ENCODE data around the gene PRPF38B. TPM values are rescaled to one million over a fixed set of nuclear protein-coding genes. Genes with fewer than 3 reads are reported as not detected.
"Not testable (repeated sequence)": the region's sequence is repeated elsewhere in the genome, so short reads cannot be mapped to it uniquely, and the experiment has no call there.

The PRPF38B gene
- total RNA-seq, 5 donors from 2014 or later (not counting 1 experiment from before 2014, with no cell fraction given), result 109 to 130 (median 110) TPM

GRCh38 chr1:108663074-108663473 lies 29.0 kb upstream of the PRPF38B start:
- no peak overlapping the region for H3K27ac ChIP-seq (ENCODE audit: low read length)
- H3K4me3 Mint-ChIP-seq, result peak overlapping the region in 2 of 3 donors; percentile 8 to 21
- H3K27ac Mint-ChIP-seq, result peak overlapping the region; percentile 47 to 95
- peaks cover 28 to 40% (median 33%) of the 10 kb centered on the region in 3 donors for H3K4me1 Mint-ChIP-seq
- CTCF ChIA-PET, result interaction anchor here (0.8 to 4.5 kb wide), 5 partner anchors 16 to 103 kb away, joined by 3 to 32 read pairs (median 6); partner anchors contain the start of gene EEIG2 (in 1 of the 2)
- ATAC-seq (replicated peaks in 1 of 4) (no peak), DNase-seq (no peak)
- no peaks in the 10 kb centered on the region for H3K36me3 Mint-ChIP-seq
- WGBS (ENCODE audit: insufficient coverage), result no CpG with 5 or more reads among the region's 2 CpGs
- POLR2A ChIA-PET, result interaction anchor here (0.6 to 2.7 kb wide), 3 partner anchors 16 to 51 kb away, joined by 3 to 33 read pairs (median 3); partner anchors contain the start of gene PRPF38B (in 1 of the 2)
- H3K36me3 ChIP-seq (ENCODE audit: control insufficient read depth in 2 of 2, extremely low read depth in 1 of 2, insufficient read depth in 1 of 2, low read length in 1 of 2), result no peaks in the 10 kb centered on the region
- H3K27me3 Mint-ChIP-seq, result no peaks in the 10 kb centered on the region
- no peaks in the 10 kb centered on the region for H3K9me3 ChIP-seq
- no peaks in the 10 kb centered on the region for H3K27me3 ChIP-seq (replicated peaks in 1 of 2; ENCODE audit: control insufficient read depth in 2 of 2, extremely low read depth in 1 of 2, insufficient read depth in 2 of 2, low read length in 1 of 2)
- H3K4me3 ChIP-seq (ENCODE audit: control insufficient read depth in 1 of 2, extremely low read depth in 1 of 2, low read length in 1 of 2), result no peak overlapping the region
- no peaks in the 10 kb centered on the region for H3K9me3 Mint-ChIP-seq
- H3K4me1 ChIP-seq (ENCODE audit: control insufficient read depth in 1 of 2, extremely low read depth in 1 of 2, insufficient read depth in 2 of 2, low read length in 2 of 2), result peaks cover 8 to 17% of the 10 kb centered on the region in 2 experiments

- peaks cover 8 to 17% of the 10 kb centered on the region in 2 experiments for H3K4me1 ChIP-seq (ENCODE audit: control insufficient read depth in 1 of 2, extremely low read depth in 1 of 2, insufficient read depth in 2 of 2, low read length in 2 of 2)
- DNase-seq (no peak), ATAC-seq (replicated peaks in 1 of 4) (no peak)
- Mint-ChIP-seq H3K36me3 (no peaks in the 10 kb centered on the region), H3K27me3 (no peaks in the 10 kb centered on the region), H3K4me1 (peaks cover 30 to 35% (median 35%) of the 10 kb centered on the region in 3 donors), H3K4me3 (no peak overlapping the region), H3K9me3 (no peaks in the 10 kb centered on the region), H3K27ac (no peak overlapping the region)
- CTCF ChIA-PET, result interaction anchor here in 1 of 2 donors (0.6 kb wide), 2 partner anchors 22 to 238 kb away, joined by 3 to 7 read pairs; no protein-coding TSS in a partner anchor
- WGBS (ENCODE audit: insufficient coverage), result 70% methylated on average over 2 of the region's 6 CpGs
- H3K27ac ChIP-seq (ENCODE audit: low read length), result no peak overlapping the region
- no peaks in the 10 kb centered on the region for H3K9me3 ChIP-seq
- no peaks in the 10 kb centered on the region for H3K27me3 ChIP-seq (replicated peaks in 1 of 2; ENCODE audit: control insufficient read depth in 2 of 2, extremely low read depth in 1 of 2, insufficient read depth in 2 of 2, low read length in 1 of 2)
- H3K36me3 ChIP-seq (ENCODE audit: control insufficient read depth in 2 of 2, extremely low read depth in 1 of 2, insufficient read depth in 1 of 2, low read length in 1 of 2), result no peaks in the 10 kb centered on the region
- H3K4me3 ChIP-seq (ENCODE audit: control insufficient read depth in 1 of 2, extremely low read depth in 1 of 2, low read length in 1 of 2), result no peak overlapping the region
- POLR2A ChIA-PET, result interaction anchor here (0.5 to 1.1 kb wide), 2 partner anchors 28 to 32 kb away, joined by 6 to 8 read pairs; partner anchors contain the start of gene PRPF38B (in 1 of the 2)
These were observed 27.6 kb upstream of the PRPF38B start for GRCh38 chr1:108664481-108664880.

- Histone ChIP-seq H3K27ac (ENCODE audit: low read length) (no peak overlapping the region), H3K36me3 (ENCODE audit: control insufficient read depth in 2 of 2, extremely low read depth in 1 of 2, insufficient read depth in 1 of 2, low read length in 1 of 2) (no peaks in the 10 kb centered on the region)
These were observed 27.0 kb upstream of the PRPF38B start for GRCh38 chr1:108665067-108665466.

GRCh38 chr1:108665771-108666170 lies 26.3 kb upstream of the PRPF38B start:
- H3K4me1 Mint-ChIP-seq, result peaks cover 20 to 27% (median 24%) of the 10 kb centered on the region in 3 donors

More at GRCh38 chr1:108665067-108665466, 27.0 kb upstream of the PRPF38B start:
- H3K36me3 Mint-ChIP-seq, result no peaks in the 10 kb centered on the region
- Histone ChIP-seq H3K4me3 (ENCODE audit: control insufficient read depth in 1 of 2, extremely low read depth in 1 of 2, low read length in 1 of 2) (no peak overlapping the region), H3K27me3 (replicated peaks in 1 of 2; ENCODE audit: control insufficient read depth in 2 of 2, extremely low read depth in 1 of 2, insufficient read depth in 2 of 2, low read length in 1 of 2) (no peaks in the 10 kb centered on the region), H3K4me1 (ENCODE audit: control insufficient read depth in 1 of 2, extremely low read depth in 1 of 2, insufficient read depth in 2 of 2, low read length in 2 of 2) (peaks cover 8 to 17% of the 10 kb centered on the region in 2 experiments), H3K9me3 (no peaks in the 10 kb centered on the region)
- no CpG with 5 or more reads among the region's 2 CpGs for WGBS (ENCODE audit: insufficient coverage)
- H3K4me1 Mint-ChIP-seq, result peaks cover 24 to 31% (median 29%) of the 10 kb centered on the region in 3 donors
- ATAC-seq (replicated peaks in 1 of 4) (no peak), DNase-seq (no peak)
- H3K9me3 Mint-ChIP-seq, result no peaks in the 10 kb centered on the region
- CTCF ChIA-PET, result no interaction called here
- POLR2A ChIA-PET, result interaction anchor here in 1 of 2 donors (1.1 kb wide), 1 partner anchor 27 kb away, joined by 6 read pairs; the partner anchor contains the start of gene PRPF38B
- H3K4me3 Mint-ChIP-seq, result no peak overlapping the region
- H3K27me3 Mint-ChIP-seq, result no peaks in the 10 kb centered on the region
- H3K27ac Mint-ChIP-seq, result no peak overlapping the region

GRCh38 chr1:108667422-108667821 lies 24.7 kb upstream of the PRPF38B start:
- H3K27me3 ChIP-seq (replicated peaks in 1 of 2; ENCODE audit: control insufficient read depth in 2 of 2, extremely low read depth in 1 of 2, insufficient read depth in 2 of 2, low read length in 1 of 2); H3K36me3 Mint-ChIP-seq; H3K36me3 ChIP-seq (ENCODE audit: control insufficient read depth in 2 of 2, extremely low read depth in 1 of 2, insufficient read depth in 1 of 2, low read length in 1 of 2); H3K9me3 Mint-ChIP-seq; H3K4me1 ChIP-seq (ENCODE audit: control insufficient read depth in 1 of 2, extremely low read depth in 1 of 2, insufficient read depth in 2 of 2, low read length in 2 of 2); H3K27ac Mint-ChIP-seq; H3K27ac ChIP-seq (ENCODE audit: low read length); H3K27me3 Mint-ChIP-seq; H3K4me3 Mint-ChIP-seq; H3K9me3 ChIP-seq; DNase-seq; POLR2A ChIA-PET; H3K4me3 ChIP-seq (ENCODE audit: control insufficient read depth in 1 of 2, extremely low read depth in 1 of 2, low read length in 1 of 2); ATAC-seq (replicated peaks in 1 of 4): not testable (repeated sequence)
- CTCF ChIA-PET, result interaction anchor here in 1 of 2 donors (1.0 kb wide), 1 partner anchor 25 kb away, joined by 3 read pairs; the partner anchor contains the start of gene PRPF38B
- H3K4me1 Mint-ChIP-seq, result peaks cover 15 to 17% (median 17%) of the 10 kb centered on the region in 3 donors
- WGBS (ENCODE audit: insufficient coverage), result 98% methylated on average over 26 of the region's 28 CpGs

More at GRCh38 chr1:108665771-108666170, 26.3 kb upstream of the PRPF38B start:
- WGBS (ENCODE audit: insufficient coverage), result 57% methylated on average over 1 of the region's 1 CpG
- Histone ChIP-seq H3K9me3 (no peaks in the 10 kb centered on the region), H3K36me3 (ENCODE audit: control insufficient read depth in 2 of 2, extremely low read depth in 1 of 2, insufficient read depth in 1 of 2, low read length in 1 of 2) (no peaks in the 10 kb centered on the region), H3K27me3 (replicated peaks in 1 of 2; ENCODE audit: control insufficient read depth in 2 of 2, extremely low read depth in 1 of 2, insufficient read depth in 2 of 2, low read length in 1 of 2) (peaks cover 0 to 5% of the 10 kb centered on the region in 2 experiments), H3K4me1 (ENCODE audit: control insufficient read depth in 1 of 2, extremely low read depth in 1 of 2, insufficient read depth in 2 of 2, low read length in 2 of 2) (peaks cover 8 to 13% of the 10 kb centered on the region in 2 experiments), H3K4me3 (ENCODE audit: control insufficient read depth in 1 of 2, extremely low read depth in 1 of 2, low read length in 1 of 2) (no peak overlapping the region), H3K27ac (ENCODE audit: low read length) (no peak overlapping the region)
- H3K27ac Mint-ChIP-seq, result no peak overlapping the region
- no peaks in the 10 kb centered on the region for H3K9me3 Mint-ChIP-seq
- DNase-seq (no peak), ATAC-seq (replicated peaks in 1 of 4) (no peak)
- H3K4me3 Mint-ChIP-seq, result no peak overlapping the region
- ChIA-PET POLR2A (no interaction called here), CTCF (no interaction called here)
- H3K27me3 Mint-ChIP-seq, result no peaks in the 10 kb centered on the region
- no peaks in the 10 kb centered on the region for H3K36me3 Mint-ChIP-seq

- ATAC-seq (replicated peaks in 1 of 4) (no peak), DNase-seq (no peak)
- Histone ChIP-seq H3K4me3 (ENCODE audit: control insufficient read depth in 1 of 2, extremely low read depth in 1 of 2, low read length in 1 of 2) (no peak overlapping the region), H3K27ac (ENCODE audit: low read length) (no peak overlapping the region), H3K9me3 (no peaks in the 10 kb centered on the region), H3K36me3 (ENCODE audit: control insufficient read depth in 2 of 2, extremely low read depth in 1 of 2, insufficient read depth in 1 of 2, low read length in 1 of 2) (no peaks in the 10 kb centered on the region), H3K4me1 (ENCODE audit: control insufficient read depth in 1 of 2, extremely low read depth in 1 of 2, insufficient read depth in 2 of 2, low read length in 2 of 2) (peaks cover 0 to 10% of the 10 kb centered on the region in 2 experiments), H3K27me3 (replicated peaks in 1 of 2; ENCODE audit: control insufficient read depth in 2 of 2, extremely low read depth in 1 of 2, insufficient read depth in 2 of 2, low read length in 1 of 2) (peaks cover 0 to 8% of the 10 kb centered on the region in 2 experiments)
- Mint-ChIP-seq H3K27me3 (peaks cover 0 to 10% of the 10 kb centered on the region in 2 donors), H3K4me3 (no peak overlapping the region), H3K4me1 (peaks cover 6 to 8% (median 6%) of the 10 kb centered on the region in 3 donors), H3K36me3 (no peaks in the 10 kb centered on the region), H3K27ac (no peak overlapping the region), H3K9me3 (no peaks in the 10 kb centered on the region)
- ChIA-PET CTCF (no interaction called here), POLR2A (interaction anchor here (0.7 to 0.8 kb wide), 3 partner anchors 9 to 161 kb away, joined by 3 to 5 read pairs (median 4); no protein-coding TSS in a partner anchor)
These were observed 23.3 kb upstream of the PRPF38B start for GRCh38 chr1:108668777-108669176.
